GM21737 (cell line): ENCODE data around the gene COQ4.

Experiments
- ATAC-seq: cut with Tn5 transposase; IDR thresholded peaks from one replicate; pipeline ENCODE4 v1.9.1; 2021; ENCODE audit warnings: mild to moderate bottlenecking, moderate library complexity; ENCODE audit not compliant: unreplicated experiment

The COQ4 gene

DNA sequence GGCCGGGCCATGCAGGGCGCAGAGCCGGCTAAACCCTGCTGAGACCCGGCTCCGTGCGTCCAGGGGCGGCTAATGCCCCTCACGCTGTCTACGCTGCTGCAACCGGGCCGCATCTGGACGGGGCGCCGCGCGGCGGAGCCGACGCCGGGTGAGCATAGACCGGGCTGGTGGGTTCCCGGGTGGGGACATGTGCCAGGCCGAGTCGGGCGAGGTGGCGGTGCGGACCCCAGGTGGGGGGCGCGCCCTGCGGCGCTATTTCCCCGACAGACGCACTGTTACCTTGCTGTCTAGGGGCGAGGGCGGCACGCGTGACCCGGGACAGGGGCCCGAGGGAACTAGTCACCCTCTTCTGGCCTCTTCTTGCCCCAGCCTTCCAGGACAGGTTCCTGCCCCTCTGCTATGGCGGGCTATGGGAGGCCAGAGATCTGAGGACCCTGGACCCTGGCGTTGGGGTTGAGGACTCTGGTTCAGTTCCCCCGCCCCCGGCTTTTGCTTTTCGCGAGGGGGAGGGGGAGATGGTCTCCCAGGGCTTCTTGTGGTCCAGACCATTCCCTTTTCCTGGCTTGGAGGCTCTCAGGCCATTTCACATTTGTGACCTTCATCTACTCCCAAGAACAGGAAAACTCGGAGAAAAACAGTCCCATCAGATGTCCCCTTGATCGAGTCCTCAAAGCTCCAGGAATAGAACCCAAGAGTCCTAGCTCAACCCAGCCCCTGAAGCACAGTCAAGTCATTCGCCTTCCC lies 18.2 kb downstream of the COQ4 start:
- no peak for ATAC-seq

DNA sequence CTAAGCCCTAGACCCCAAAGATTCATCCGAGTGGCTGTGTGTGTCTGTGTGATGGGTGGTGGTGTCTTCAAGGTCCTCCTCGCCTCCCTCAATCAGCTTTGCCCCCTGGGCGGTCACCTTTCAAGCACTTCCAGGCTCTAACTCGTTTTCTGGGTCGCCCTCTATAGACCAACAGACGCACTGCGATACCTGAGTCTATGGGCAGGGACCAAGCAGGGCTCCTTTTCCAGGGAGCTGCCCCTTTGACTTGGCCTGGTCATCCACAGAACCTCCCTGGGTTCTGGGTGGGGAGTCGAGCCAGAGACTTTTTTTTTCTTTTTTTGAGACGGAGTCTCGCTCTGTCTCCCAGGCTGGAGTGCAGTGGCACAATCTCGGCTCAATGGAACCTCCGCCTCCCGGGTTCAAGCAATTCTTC lies 18.8 kb downstream of the COQ4 start:
- no peak for ATAC-seq

DNA sequence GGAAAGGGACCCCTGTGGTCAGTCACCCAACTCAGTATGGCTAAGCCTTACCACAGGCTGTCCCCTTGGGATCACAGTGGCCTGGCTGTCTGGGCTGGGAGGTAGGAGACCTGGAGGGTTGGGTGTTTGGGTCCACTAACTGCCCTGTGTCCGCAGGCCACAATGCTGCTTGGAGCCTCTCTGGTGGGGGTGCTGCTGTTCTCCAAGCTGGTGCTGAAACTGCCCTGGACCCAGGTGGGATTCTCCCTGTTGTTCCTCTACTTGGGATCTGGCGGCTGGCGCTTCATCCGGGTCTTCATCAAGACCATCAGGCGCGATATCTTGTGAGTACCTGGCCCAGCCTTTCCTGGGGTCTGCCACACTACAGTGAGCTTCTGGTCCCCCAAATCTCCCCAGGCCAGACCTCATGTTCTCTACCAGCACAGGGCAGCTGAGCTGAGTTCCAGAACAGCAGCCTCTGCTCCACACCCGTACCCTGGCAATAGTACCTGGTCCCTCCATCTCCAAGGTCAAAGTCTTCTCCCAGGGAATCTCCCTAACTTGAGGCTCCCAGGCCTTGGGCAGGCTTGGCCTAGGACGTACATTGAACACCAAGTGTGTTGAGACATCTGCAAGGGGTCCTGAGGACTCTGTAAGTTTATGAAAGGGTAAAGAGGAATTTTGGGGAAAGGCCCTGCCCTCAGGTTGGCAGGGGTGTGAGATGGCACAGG lies 20.5 kb downstream of the COQ4 start:
- no peak for ATAC-seq

DNA sequence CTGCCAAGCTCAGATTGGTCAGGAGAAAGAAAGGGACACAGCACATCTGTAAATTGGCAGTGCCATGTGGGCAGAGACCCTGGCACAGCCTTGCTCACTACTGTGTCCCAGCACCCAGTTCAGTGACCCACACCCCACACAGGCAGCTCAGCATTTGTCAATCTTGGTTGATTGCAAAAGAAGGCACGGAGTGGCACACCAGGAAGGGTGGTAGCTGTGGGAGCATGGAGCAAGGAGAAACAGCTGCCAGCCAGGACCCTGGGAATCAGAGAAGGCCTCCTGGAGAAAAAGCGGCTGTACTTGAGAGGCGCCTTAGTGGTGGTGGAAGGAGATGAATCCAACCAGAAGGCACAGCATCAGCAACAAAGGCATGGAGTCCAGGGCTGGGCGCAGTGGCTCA lies 21.2 kb downstream of the COQ4 start:
- no peak for ATAC-seq

DNA sequence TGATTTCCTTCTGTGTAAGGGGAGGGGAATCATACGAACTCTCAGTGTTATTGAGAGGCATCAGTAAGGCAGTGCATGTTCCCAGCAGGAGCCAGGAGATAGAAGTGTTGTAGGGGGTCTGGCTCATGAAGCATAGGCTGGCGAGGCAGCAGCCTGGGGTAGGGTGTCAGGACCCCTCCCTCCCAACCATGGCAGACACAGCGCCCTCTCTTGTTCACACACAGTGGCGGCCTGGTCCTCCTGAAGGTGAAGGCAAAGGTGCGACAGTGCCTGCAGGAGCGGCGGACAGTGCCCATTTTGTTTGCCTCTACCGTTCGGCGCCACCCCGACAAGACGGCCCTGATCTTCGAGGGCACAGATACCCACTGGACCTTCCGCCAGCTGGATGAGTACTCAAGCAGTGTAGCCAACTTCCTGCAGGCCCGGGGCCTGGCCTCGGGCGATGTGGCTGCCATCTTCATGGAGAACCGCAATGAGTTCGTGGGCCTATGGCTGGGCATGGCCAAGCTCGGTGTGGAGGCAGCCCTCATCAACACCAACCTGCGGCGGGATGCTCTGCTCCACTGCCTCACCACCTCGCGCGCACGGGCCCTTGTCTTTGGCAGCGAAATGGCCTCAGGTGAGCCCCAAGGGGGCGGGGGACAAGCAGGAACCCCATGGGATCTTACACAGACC lies 22.4 kb downstream of the COQ4 start:
- no peak for ATAC-seq

DNA sequence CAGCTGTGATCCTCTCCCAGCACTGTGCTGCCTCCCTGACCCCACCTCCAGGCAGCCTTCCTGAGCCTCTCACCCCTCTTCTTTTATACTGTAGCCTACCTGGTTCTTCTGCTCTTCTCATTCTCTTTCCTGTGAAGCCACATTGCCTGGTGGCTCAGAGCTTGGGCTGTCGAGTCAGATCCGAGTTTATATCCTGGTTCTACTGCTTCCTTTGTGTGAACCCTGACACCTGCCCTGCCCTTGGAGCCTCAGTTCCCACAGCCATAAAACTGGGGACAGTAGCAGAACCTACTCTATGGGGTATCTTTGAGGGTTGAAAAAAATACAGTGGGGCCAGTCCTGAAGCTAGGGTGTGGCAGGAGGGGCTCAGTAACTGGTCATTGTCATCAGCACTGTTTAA lies 26.5 kb downstream of the COQ4 start:
- no peak for ATAC-seq

DNA sequence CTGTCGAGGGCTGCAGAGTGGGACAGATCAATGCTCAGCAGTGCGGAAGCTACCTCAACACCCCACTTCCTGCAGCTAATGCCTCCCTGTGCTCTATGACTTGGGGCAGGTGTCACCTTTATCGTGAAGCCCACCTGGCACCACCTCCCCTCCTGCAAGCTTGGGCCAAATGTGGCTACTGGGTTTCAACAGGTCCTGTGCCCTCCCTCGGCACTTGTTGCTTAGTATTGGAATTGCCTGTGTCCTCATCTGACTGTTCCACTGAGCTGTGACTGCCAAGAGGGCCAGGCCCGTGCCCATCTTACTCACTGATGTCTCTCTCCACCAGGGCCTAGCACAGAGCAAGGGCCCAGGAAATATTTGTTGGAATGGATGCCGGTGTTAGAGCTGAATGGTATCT lies 27.1 kb downstream of the COQ4 start:
- ATAC-seq = no peak

DNA sequence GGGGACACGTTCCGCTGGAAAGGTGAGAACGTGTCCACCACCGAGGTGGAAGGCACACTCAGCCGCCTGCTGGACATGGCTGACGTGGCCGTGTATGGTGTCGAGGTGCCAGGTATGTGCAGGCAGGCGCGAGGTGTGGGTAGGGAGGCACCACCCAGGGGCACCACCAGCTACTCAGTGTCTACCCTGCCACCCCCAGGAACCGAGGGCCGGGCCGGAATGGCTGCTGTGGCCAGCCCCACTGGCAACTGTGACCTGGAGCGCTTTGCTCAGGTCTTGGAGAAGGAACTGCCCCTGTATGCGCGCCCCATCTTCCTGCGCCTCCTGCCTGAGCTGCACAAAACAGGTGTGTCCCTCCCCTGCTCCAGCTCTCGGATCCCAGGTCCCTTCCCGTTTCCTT lies 32.8 kb downstream of the COQ4 start:
- no peak for ATAC-seq

DNA sequence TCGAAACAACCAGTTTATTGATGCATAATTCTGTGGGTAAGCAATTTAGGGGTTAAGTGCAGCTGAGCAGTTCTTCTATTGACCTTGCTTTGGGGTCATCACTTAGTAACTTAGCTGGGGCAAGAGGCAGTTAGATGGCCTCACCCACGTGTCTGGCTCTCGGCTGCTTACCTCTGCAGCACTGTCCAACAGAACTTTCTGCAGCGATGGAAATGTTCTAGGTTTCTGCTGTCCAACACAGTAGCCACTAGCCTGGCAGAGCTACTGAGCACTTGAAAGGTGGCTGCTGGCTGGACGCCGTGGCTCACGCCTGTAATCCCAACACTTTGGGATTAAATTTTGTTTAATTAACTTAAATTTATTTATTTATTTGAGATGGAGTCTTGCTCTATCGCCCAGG lies 35.5 kb downstream of the COQ4 start:
- no peak for ATAC-seq

DNA sequence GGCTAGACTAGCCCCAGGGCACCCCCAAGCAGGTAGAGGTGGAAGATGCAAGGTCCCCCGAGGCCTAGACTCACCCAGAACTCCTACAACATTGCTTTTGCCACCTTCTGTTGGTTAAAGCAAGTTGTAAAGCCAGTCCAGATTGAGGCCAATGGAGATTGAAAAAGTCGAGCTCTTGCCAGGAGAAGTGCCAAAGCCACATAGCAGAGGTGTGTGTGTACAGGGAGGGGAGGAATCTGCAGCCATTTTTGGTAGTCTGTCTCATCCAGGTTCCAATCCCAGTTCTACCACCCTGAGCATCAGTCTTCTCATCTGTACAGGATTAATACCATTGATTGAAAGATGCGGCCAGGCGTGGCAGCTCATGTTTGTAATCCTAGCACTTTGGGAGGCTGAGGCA lies 36.2 kb downstream of the COQ4 start:
- no peak for ATAC-seq

DNA sequence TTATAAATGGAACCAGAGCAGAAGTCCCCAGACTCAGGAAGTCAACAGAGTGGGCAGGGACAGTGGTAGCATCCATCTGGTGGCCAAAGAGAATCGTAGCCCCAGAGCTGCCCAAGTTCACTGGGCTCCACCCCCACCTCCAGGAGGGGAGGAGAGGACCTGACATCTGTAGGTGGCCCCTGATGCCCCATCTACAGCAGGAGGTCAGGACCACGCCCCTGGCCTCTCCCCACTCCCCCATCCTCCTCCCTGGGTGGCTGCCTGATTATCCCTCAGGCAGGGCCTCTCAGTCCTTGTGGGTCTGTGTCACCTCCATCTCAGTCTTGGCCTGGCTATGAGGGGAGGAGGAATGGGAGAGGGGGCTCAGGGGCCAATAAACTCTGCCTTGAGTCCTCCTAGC lies 38.2 kb downstream of the COQ4 start:
- no peak for ATAC-seq

DNA sequence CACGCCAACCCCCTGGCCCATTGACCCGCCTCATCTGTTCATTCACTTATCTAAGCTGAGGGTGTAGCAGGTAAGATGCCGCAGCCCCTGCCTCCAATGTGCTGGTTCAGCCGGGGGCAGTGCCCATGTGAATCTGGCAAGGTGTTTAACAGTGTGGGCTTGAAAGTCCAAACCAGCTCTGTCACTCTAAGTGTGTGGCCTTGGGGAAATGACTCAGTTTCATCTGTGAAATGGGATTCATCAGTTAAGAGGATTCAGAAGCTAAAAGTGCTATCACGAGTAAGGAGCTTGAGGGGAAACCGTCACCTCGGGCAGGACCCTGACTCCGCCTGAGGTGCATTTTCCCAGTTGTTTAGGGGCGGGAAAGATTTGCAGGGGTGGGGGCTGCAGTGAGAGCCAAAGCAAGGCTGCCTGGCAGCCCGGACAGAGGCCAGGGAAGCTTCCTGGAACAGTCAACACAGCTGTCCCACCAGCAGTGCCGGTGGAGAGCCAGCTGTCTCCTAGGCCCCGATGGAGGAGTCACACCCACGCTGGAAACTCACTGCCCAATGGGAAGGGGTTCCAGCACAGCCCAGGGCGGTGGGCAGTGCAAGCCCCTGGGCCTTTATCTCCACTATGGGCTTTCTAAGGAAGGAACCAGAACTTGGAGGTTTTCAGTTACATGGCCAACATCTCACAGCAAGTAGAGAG lies 38.8 kb downstream of the COQ4 start:
- ATAC-seq = no peak

DNA sequence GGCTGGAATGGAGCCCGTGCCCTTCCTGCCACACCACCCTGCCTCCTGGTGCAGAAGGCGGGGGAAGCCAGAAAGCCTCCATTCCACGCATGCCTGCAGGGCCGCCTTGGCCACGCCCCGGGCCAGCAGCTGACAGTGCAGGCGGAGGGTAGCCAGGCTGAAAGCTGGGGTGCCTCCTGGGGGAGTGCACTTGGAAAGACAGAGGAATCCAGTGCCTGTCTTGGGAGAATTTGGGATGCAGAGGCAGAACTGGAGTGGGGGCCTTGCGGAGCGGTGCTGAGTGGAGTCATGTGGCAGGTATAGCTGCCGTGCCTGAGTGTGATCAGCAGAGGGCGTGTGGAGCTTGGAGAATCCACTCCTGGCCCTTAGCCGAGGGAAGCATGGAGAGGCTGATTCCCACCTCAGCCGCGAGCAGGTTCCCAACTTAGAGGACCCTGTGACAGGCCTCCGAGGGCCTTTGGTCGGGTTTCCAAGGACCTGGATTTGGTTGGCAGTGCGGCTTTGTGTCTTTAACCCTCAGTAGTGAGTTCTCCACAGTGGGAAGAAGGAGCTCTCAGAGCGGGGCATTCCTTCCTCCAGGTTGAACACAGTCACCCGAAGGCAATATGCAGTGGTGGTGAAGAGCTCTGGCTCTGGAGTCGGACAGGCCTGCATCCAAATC lies 39.5 kb downstream of the COQ4 start:
- ATAC-seq = peak; percentile 48

DNA sequence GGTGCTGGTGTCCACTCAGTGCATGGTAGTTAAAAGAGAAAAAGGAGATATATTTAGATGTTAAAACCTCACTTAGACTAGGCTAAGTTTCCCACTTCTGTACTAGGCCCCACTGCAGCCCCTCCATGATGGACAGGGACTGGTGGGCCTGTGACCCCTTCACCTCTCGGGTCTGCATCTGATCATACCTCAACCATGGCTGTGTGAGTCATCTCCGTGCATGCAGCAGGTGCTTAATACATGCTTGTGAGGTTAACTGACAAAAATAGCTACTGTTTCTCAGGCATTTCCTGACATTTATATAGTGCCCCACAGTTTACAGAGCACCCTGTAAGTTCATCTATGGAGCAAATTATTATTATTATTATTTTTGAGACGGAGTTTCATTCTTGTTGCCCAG lies 40.1 kb downstream of the COQ4 start:
- no peak for ATAC-seq

DNA sequence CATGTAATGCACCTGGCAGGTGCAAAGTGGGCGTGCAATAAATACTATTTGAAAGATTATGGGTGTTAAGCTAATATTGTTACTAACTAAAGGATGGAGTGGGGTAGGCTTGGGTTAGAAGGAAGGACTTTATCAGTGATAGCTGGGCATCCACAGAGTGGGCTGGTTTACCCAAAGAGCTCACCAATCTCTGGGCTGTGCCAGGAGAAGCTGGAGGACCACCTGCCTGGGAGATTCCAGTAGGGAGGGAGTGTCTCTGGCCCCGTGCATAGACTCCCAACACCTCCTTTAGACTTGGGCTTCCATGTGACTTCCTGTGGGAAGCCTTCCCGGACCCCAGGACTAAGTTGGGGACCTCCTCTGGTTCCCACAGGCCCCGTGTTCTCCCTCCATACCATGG lies 42.9 kb downstream of the COQ4 start:
- no peak for ATAC-seq

DNA sequence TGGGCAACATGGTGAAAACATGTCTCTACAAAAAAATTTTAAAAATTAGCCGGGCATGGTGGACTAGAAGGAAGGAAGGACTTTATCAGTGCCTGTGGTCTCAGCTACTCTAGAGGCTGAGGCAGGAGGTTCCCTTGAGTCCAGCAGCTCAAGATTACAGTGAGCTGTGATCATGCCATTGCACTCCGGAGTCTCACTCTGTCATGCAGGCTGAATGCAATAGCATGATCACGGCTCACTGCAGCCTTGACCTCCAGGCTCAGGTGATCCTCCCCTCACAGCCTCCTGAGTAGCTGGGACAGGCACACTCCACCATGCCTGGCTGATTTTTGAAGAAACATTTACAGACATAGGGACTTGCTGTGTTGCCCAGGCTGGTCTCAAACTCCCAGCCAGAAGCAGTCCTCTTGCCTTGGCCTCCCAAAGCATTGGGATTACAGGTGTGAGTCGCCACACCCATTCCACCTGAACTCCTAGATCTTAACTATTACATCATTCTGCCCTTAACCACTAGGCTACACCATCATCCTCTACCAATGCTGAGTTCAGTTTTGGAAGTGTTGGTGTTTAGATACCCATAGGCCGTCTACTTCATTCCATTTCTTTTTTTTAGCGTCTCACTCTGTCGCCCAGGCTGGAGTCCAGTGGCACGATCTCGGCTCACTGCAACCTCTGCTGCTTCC lies 46.5 kb downstream of the COQ4 start:
- no peak for ATAC-seq

DNA sequence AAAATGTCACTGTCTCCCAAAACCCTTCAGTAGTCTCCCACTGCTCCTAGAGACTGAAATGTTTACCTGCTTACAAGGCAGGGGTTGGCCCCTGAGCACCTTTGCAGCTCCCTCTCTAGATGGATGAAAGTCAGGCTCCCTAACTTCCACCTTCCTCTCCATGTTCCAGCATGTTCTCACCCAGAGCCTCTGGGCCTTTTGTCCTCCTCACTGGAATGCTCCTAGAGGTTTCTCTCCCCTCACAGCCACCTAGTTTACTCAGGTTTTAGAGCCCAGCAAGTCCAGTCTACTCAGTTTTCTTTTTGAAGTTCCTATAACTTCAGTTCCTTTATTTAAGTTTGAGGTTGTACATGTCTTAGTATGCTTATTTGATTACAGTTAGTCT lies 47.7 kb downstream of the COQ4 start:
- ATAC-seq = no peak

DNA sequence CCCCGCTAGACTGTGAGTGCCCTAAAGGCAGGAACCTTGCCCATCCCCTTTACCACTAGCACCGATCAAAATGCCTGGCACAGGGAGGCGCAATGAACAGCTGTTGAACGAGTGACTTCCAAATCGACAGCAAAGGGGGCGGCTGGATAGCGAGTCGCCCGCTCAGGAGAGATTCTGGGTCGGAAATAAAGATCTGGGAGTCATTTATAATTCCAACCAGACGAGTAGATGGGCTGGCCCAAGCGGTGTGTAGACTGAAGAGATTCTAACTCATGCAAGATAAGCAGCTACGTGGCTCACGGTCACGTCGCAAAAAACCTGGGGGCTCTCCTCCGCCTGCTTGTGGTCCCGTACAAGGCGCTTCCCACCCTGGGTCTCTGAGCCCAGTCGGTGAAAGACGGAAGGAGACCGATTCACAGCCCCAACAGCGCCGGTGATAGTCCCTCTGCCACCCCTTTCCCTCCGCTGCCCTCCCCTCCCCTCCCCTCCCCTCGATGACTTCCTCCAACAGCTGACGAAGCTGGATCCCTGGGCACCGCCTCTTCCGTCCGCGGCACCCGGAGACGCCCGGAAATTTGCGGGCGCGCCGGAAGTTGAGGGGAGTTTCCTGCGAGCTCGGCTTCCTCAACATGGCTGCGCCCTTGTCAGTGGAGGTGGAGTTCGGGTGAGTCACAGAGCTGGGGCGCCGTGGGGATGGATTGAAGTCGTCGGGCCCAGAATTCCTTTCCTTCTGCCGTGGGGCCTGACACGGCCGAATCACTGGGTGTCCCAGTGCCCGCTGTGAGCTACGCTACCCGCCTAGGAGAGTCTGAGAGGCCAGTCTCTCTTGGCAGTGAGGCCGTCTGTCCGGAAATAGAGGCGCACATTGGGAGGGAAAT lies 48.4 kb downstream of the COQ4 start, which contains the start of gene URM1:
TSS of gene URM1 (plus strand) at position 623 of the 878 bp plus-strand sequence. CDS start at position 630, 7 bp downstream.
- ATAC-seq = peak; percentile 81

DNA sequence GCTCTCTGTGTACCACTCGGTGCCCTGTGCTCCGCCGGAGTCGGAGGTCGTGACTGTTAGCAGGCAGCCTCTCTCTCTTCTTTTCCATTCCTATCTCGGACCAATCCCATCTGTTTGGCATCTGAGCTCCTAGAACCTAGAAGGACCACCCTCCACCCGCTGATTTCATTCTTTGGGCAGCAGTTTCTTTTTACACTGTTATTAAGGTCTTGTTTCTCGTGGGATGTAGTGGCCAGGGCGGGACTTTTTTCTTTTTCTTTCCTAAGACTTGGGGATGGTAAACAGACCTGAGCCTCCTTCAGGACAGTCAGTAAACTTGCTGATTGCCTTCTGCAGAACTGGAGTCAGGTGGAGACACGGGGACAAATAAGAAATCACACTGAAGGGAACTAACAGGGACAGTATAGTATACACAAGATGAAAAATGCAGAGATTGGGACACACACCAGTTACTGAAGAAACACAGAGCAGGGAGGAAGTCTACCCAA lies 49.0 kb downstream of the COQ4 start:
- ATAC-seq = no peak
